DMS114 treated with DMSO at 0.1 percent for 48 hours (cell line): Measurements from ENCODE around the gene SLC30A3.
A peak's percentile ranks its signal among the peaks of the same experiment; 100 is the strongest.

ENCODE experiments used
- DNase-seq: peaks from one replicate; lab custom pipeline; 2025; ENCODE audit not compliant: unreplicated experiment; lab: John Stamatoyannopoulos, UW

SLC30A3 gene

GRCh38 chr2:27236136-27236535 lies 26.7 kb downstream of the SLC30A3 start:
- DNase-seq = no peak

GRCh38 chr2:27233341-27233740 lies 29.5 kb downstream of the SLC30A3 start:
- DNase-seq = no peak

GRCh38 chr2:27231921-27232320 lies 30.9 kb downstream of the SLC30A3 start:
- DNase-seq = no peak

- DNase-seq = no peak
Observed at GRCh38 chr2:27227501-27227900, 35.3 kb downstream of the SLC30A3 start.

- DNase-seq = no peak
Observed at GRCh38 chr2:27225526-27225925, 37.3 kb downstream of the SLC30A3 start.

- DNase-seq = no peak
Observed at GRCh38 chr2:27223416-27223815, 39.4 kb downstream of the SLC30A3 start.

GRCh38 chr2:27222407-27222806 lies 40.4 kb downstream of the SLC30A3 start:
- DNase-seq = no peak

- no peak for DNase-seq
Observed at GRCh38 chr2:27221166-27221565, 41.7 kb downstream of the SLC30A3 start.

- no peak for DNase-seq
Observed at GRCh38 chr2:27220091-27220490, 42.8 kb downstream of the SLC30A3 start.

- no peak for DNase-seq
Observed at GRCh38 chr2:27219091-27219490, 43.8 kb downstream of the SLC30A3 start.

- no peak for DNase-seq
Observed at GRCh38 chr2:27218614-27219013, 44.2 kb downstream of the SLC30A3 start.

- peak; percentile 83 for DNase-seq
Observed at GRCh38 chr2:27217173-27218121, 45.4 kb downstream of the SLC30A3 start, which contains the start of gene CAD. TSS of gene CAD (plus strand) at chr2:27217369. CDS start at chr2:27217552, 183 bp downstream.

GRCh38 chr2:27216416-27217137 lies 46.3 kb downstream of the SLC30A3 start:
- DNase-seq = no peak

GRCh38 chr2:27214941-27215340 lies 47.9 kb downstream of the SLC30A3 start:
- DNase-seq = no peak

- DNase-seq = peak; percentile 38
Observed at GRCh38 chr2:27212626-27213471, 50.0 kb downstream of the SLC30A3 start.

GRCh38 chr2:27211943-27212625 lies 50.8 kb downstream of the SLC30A3 start, which contains the start of the genes ATRAID and SLC5A6:
TSS of gene ATRAID (plus strand) at chr2:27212041. CDS start at chr2:27212369, 328 bp downstream.
TSS of gene SLC5A6 (minus strand) at chr2:27212268. CDS start at chr2:27207650, 4,618 bp downstream.
- peak; percentile 78 for DNase-seq

GRCh38 chr2:27211241-27211942 lies 51.5 kb downstream of the SLC30A3 start:
- no peak for DNase-seq

- DNase-seq = no peak
Observed at GRCh38 chr2:27209621-27210401, 53.0 kb downstream of the SLC30A3 start.
